Measurements from ENCODE around the gene RFNG.

Gene RFNG

DNA sequence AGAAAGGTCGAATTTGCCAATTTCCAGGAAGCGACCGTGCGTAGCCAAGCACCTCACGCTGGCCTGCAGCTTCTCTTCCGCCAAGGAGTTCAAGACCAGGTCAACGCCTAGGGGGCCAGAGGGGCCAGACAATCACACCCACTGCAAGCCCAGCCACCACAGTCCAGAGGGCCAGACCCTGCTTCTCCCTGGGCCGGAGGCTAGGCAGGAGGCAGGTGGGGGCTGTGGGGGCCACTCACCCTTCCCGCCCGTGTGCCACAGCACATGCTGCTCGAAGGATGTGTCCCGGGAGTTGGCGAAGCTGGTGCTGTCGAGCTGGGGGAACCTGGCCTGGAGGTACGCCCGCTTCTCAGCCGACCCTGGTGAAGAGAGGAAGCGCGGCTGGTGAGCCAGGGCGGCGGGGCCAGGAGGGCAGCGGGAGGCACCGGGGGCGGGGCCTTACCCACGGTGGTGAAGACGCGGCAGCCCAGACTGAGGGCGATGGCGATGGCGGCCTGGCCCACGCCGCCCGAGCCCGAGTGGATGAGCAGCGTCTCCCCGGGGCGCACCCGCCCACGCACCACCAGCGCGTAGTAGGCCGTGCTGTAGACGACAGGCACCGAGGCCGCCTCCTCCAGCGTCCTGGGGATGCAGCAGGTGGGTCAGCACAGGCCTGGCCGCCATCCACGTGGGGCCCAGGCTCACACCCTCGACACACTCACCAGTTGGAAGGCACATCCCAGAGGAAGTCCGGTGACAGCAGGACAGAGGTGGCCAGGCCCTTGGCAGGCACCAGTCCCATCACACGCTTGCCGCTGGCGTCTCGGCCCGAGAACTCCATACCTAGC is 32.1 kb upstream of the RFNG start:
- peak overlapping the region; percentile 50 for H3K9ac ChIP-seq (ENCODE audit: low read depth, low read length, poor library complexity)
- H3K9me3 ChIP-seq (replicated peaks in 1 of 2; ENCODE audit: control insufficient read depth in 2 of 2, insufficient read depth in 1 of 2, low read depth in 1 of 2, low read length in 2 of 2) = peaks cover 0 to 1% of the 10 kb centered on the region in 2 donors
- DNase-seq (ENCODE audit: low spot score) = no peak
- no peak overlapping the region for H2AK5ac ChIP-seq (ENCODE audit: low read depth, low read length)
- H4K8ac ChIP-seq (ENCODE audit: low read depth, low read length) = peak overlapping the region; percentile 43
- H3K14ac ChIP-seq (ENCODE audit: low read length) = peak overlapping the region; percentile 97
- H3K79me1 ChIP-seq (ENCODE audit: low read depth, low read length) = peaks cover 57% of the 10 kb centered on the region
- no peak overlapping the region for H3K4me2 ChIP-seq (ENCODE audit: insufficient read depth, low read length, poor library complexity, severe bottlenecking)
- no peak overlapping the region for H2BK15ac ChIP-seq (ENCODE audit: low read length)
- H3K23ac ChIP-seq (ENCODE audit: low read depth, low read length, poor library complexity) = peak overlapping the region; percentile 85
- no peak overlapping the region for H2BK120ac ChIP-seq (ENCODE audit: low read depth, low read length)
- no peak overlapping the region for H2BK12ac ChIP-seq (ENCODE audit: low read length)
- no peak overlapping the region for H4K91ac ChIP-seq (ENCODE audit: low read depth, low read length, poor library complexity)
- no peaks in the 10 kb centered on the region for H3K27me3 ChIP-seq (ENCODE audit: control insufficient read depth in 3 of 3, insufficient read depth in 3 of 3, low read depth in 1 of 3, low read length in 3 of 3)
- peaks cover 91 to 99% of the 10 kb centered on the region in 2 donors for H3K36me3 ChIP-seq (replicated peaks in 1 of 2; ENCODE audit: control insufficient read depth in 2 of 2, insufficient read depth in 2 of 2, low read length in 2 of 2)
- peak overlapping the region; percentile 48 for H2BK5ac ChIP-seq (ENCODE audit: low read length)
- H3K4me3 ChIP-seq (ENCODE audit: low read length in 2 of 2) = no peak overlapping the region
- H3K4ac ChIP-seq (ENCODE audit: low read length) = no peak overlapping the region
- no CpG with 5 or more reads among the region's 55 CpGs for WGBS, 2 donors (ENCODE audit: extremely low coverage in 2 of 2, insufficient read length in 2 of 2, insufficient replicate concordance in 1 of 2)
- peak overlapping the region; percentile 48 for H3K18ac ChIP-seq (ENCODE audit: low read length)
- H3K4me1 ChIP-seq (ENCODE audit: control insufficient read depth in 2 of 2, insufficient read depth in 1 of 2, low read depth in 1 of 2, low read length in 2 of 2) = no peaks in the 10 kb centered on the region
- no peak overlapping the region for H2AFZ ChIP-seq (ENCODE audit: low read length)
- H3K27ac ChIP-seq (replicated peaks; ENCODE audit: low read length) = no peak overlapping the region

DNA sequence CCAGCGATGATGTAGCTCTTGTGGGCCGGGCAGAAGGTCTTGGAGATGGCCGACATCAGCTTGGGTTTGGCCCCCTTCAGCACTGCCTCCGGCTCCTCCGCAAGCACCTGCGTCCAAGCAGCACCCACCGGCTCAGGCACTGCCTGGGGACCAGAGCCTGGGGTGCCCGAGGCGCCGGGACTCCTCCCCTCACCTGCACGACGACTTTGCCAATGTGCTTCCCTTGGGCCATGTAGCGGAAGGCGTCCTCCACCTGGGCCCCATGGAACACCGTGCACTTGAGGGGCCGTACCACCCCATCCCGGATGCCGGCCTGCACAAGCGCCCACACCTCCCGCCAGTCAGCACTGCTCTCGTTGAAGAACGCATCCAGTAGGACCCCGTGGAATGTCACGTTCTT is 31.4 kb upstream of the RFNG start:
- Histone ChIP-seq H2BK15ac (ENCODE audit: low read length) (no peak overlapping the region), H3K4me1 (ENCODE audit: control insufficient read depth in 2 of 2, insufficient read depth in 1 of 2, low read depth in 1 of 2, low read length in 2 of 2) (no peaks in the 10 kb centered on the region), H3K9ac (ENCODE audit: low read depth, low read length, poor library complexity) (peak overlapping the region; percentile 60), H3K36me3 (replicated peaks in 1 of 2; ENCODE audit: control insufficient read depth in 2 of 2, insufficient read depth in 2 of 2, low read length in 2 of 2) (peaks cover 86 to 99% of the 10 kb centered on the region in 2 donors), H3K4me2 (ENCODE audit: insufficient read depth, low read length, poor library complexity, severe bottlenecking) (no peak overlapping the region), H3K4ac (ENCODE audit: low read length) (no peak overlapping the region), H2BK120ac (ENCODE audit: low read depth, low read length) (no peak overlapping the region), H3K23ac (ENCODE audit: low read depth, low read length, poor library complexity) (peak overlapping the region; percentile 10), H2AFZ (ENCODE audit: low read length) (no peak overlapping the region), H3K27me3 (ENCODE audit: control insufficient read depth in 3 of 3, insufficient read depth in 3 of 3, low read depth in 1 of 3, low read length in 3 of 3) (no peaks in the 10 kb centered on the region), H3K27ac (replicated peaks; ENCODE audit: low read length) (no peak overlapping the region), H4K8ac (ENCODE audit: low read depth, low read length) (peak overlapping the region; percentile 43), H3K14ac (ENCODE audit: low read length) (no peak overlapping the region), H4K91ac (ENCODE audit: low read depth, low read length, poor library complexity) (no peak overlapping the region), H3K9me3 (replicated peaks in 1 of 2; ENCODE audit: control insufficient read depth in 2 of 2, insufficient read depth in 1 of 2, low read depth in 1 of 2, low read length in 2 of 2) (peaks cover 0 to 1% of the 10 kb centered on the region in 2 donors), H3K4me3 (ENCODE audit: low read length in 2 of 2) (no peak overlapping the region), H2BK5ac (ENCODE audit: low read length) (no peak overlapping the region), H3K18ac (ENCODE audit: low read length) (peak overlapping the region; percentile 48), H3K79me1 (ENCODE audit: low read depth, low read length) (peaks cover 52% of the 10 kb centered on the region), H2AK5ac (ENCODE audit: low read depth, low read length) (no peak overlapping the region), H2BK12ac (ENCODE audit: low read length) (no peak overlapping the region)
- DNase-seq (ENCODE audit: low spot score) = no peak
- no CpG with 5 or more reads among the region's 24 CpGs for WGBS, 2 donors (ENCODE audit: extremely low coverage in 2 of 2, insufficient read length in 2 of 2, insufficient replicate concordance in 1 of 2)

DNA sequence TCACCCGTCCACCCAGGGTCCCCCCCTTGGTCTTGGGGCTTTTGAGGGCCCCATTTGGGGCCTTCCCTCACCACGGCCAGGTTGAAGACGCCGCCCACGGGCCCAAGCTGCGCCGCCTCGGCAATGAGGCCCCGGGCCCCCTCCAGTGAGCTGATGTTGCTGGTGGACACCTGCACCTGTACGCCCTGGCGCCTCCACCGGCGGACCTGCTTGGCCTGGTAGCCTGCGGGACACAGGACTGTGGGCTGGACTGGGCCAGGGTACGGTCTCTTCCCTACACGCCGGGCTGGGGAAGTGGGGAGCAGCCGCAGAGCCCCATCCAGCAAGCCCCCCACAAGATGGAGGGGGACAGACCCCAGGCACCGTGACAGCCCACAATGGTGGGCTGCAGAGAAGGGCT is 30.8 kb upstream of the RFNG start:
- H3K9me3 ChIP-seq (replicated peaks in 1 of 2; ENCODE audit: control insufficient read depth in 2 of 2, insufficient read depth in 1 of 2, low read depth in 1 of 2, low read length in 2 of 2) = peaks cover 0 to 1% of the 10 kb centered on the region in 2 donors
- H3K18ac ChIP-seq (ENCODE audit: low read length) = no peak overlapping the region
- no CpG with 5 or more reads among the region's 19 CpGs for WGBS, 2 donors (ENCODE audit: extremely low coverage in 2 of 2, insufficient read length in 2 of 2, insufficient replicate concordance in 1 of 2)
- no peak overlapping the region for H4K91ac ChIP-seq (ENCODE audit: low read depth, low read length, poor library complexity)
- peaks cover 46% of the 10 kb centered on the region for H3K79me1 ChIP-seq (ENCODE audit: low read depth, low read length)
- no peak overlapping the region for H3K4me3 ChIP-seq (ENCODE audit: low read length in 2 of 2)
- H3K36me3 ChIP-seq (replicated peaks in 1 of 2; ENCODE audit: control insufficient read depth in 2 of 2, insufficient read depth in 2 of 2, low read length in 2 of 2) = peaks cover 83 to 98% of the 10 kb centered on the region in 2 donors
- no peak overlapping the region for H2BK12ac ChIP-seq (ENCODE audit: low read length)
- H2BK5ac ChIP-seq (ENCODE audit: low read length) = peak overlapping the region; percentile 78
- H2BK120ac ChIP-seq (ENCODE audit: low read depth, low read length) = no peak overlapping the region
- no peak overlapping the region for H3K4me2 ChIP-seq (ENCODE audit: insufficient read depth, low read length, poor library complexity, severe bottlenecking)
- H3K4me1 ChIP-seq (ENCODE audit: control insufficient read depth in 2 of 2, insufficient read depth in 1 of 2, low read depth in 1 of 2, low read length in 2 of 2) = peaks cover 0 to 3% of the 10 kb centered on the region in 2 donors
- H2BK15ac ChIP-seq (ENCODE audit: low read length) = no peak overlapping the region
- H4K8ac ChIP-seq (ENCODE audit: low read depth, low read length) = no peak overlapping the region
- DNase-seq (ENCODE audit: low spot score) = no peak
- no peak overlapping the region for H3K23ac ChIP-seq (ENCODE audit: low read depth, low read length, poor library complexity)
- no peak overlapping the region for H3K4ac ChIP-seq (ENCODE audit: low read length)
- no peaks in the 10 kb centered on the region for H3K27me3 ChIP-seq (ENCODE audit: control insufficient read depth in 3 of 3, insufficient read depth in 3 of 3, low read depth in 1 of 3, low read length in 3 of 3)
- H3K27ac ChIP-seq (replicated peaks; ENCODE audit: low read length) = no peak overlapping the region
- H2AK5ac ChIP-seq (ENCODE audit: low read depth, low read length) = no peak overlapping the region
- no peak overlapping the region for H3K9ac ChIP-seq (ENCODE audit: low read depth, low read length, poor library complexity)
- no peak overlapping the region for H2AFZ ChIP-seq (ENCODE audit: low read length)
- no peak overlapping the region for H3K14ac ChIP-seq (ENCODE audit: low read length)

DNA sequence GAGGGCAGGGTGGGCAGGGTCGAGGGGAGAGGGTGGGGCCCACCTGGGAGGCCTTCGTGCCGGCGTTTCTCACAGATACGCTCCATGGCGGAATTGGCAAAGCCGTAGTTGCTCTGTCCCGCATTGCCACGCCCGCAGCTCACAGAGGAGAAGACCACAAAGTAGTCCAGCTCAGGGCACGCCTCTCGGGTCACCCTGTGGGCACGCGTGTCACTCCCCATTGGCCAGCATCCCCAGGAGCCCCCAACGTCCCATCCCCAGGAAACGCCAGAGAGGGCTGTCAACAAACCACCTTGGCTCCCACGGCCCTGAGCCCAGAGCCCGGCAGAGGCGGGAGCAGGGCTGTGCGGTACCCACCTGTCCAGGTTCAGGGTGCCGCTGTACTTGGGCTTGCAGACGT is 30.4 kb upstream of the RFNG start:
- H4K8ac ChIP-seq (ENCODE audit: low read depth, low read length) = no peak overlapping the region
- no peak overlapping the region for H3K4me3 ChIP-seq (ENCODE audit: low read length in 2 of 2)
- H3K4me2 ChIP-seq (ENCODE audit: insufficient read depth, low read length, poor library complexity, severe bottlenecking) = no peak overlapping the region
- H3K4me1 ChIP-seq (ENCODE audit: control insufficient read depth in 2 of 2, insufficient read depth in 1 of 2, low read depth in 1 of 2, low read length in 2 of 2) = peaks cover 0 to 3% of the 10 kb centered on the region in 2 donors
- H2BK120ac ChIP-seq (ENCODE audit: low read depth, low read length) = no peak overlapping the region
- H3K36me3 ChIP-seq (replicated peaks in 1 of 2; ENCODE audit: control insufficient read depth in 2 of 2, insufficient read depth in 2 of 2, low read length in 2 of 2) = peaks cover 78 to 93% of the 10 kb centered on the region in 2 donors
- H3K79me1 ChIP-seq (ENCODE audit: low read depth, low read length) = peaks cover 44% of the 10 kb centered on the region
- H2AFZ ChIP-seq (ENCODE audit: low read length) = no peak overlapping the region
- no peak overlapping the region for H3K23ac ChIP-seq (ENCODE audit: low read depth, low read length, poor library complexity)
- WGBS, 2 donors (ENCODE audit: extremely low coverage in 2 of 2, insufficient read length in 2 of 2, insufficient replicate concordance in 1 of 2) = no CpG with 5 or more reads among the region's 22 CpGs
- no peak for DNase-seq (ENCODE audit: low spot score)
- no peak overlapping the region for H4K91ac ChIP-seq (ENCODE audit: low read depth, low read length, poor library complexity)
- peaks cover 0 to 1% of the 10 kb centered on the region in 2 donors for H3K9me3 ChIP-seq (replicated peaks in 1 of 2; ENCODE audit: control insufficient read depth in 2 of 2, insufficient read depth in 1 of 2, low read depth in 1 of 2, low read length in 2 of 2)
- no peak overlapping the region for H3K9ac ChIP-seq (ENCODE audit: low read depth, low read length, poor library complexity)
- H3K18ac ChIP-seq (ENCODE audit: low read length) = no peak overlapping the region
- no peak overlapping the region for H3K14ac ChIP-seq (ENCODE audit: low read length)
- H2BK15ac ChIP-seq (ENCODE audit: low read length) = no peak overlapping the region
- no peak overlapping the region for H3K27ac ChIP-seq (replicated peaks; ENCODE audit: low read length)
- H2AK5ac ChIP-seq (ENCODE audit: low read depth, low read length) = no peak overlapping the region
- no peak overlapping the region for H2BK12ac ChIP-seq (ENCODE audit: low read length)
- H2BK5ac ChIP-seq (ENCODE audit: low read length) = peak overlapping the region; percentile 78
- H3K27me3 ChIP-seq (ENCODE audit: control insufficient read depth in 3 of 3, insufficient read depth in 3 of 3, low read depth in 1 of 3, low read length in 3 of 3) = no peaks in the 10 kb centered on the region
- H3K4ac ChIP-seq (ENCODE audit: low read length) = no peak overlapping the region

All from neuronal stem cell (in vitro differentiated cells).